IMR-90 (cell line): ENCODE data around the gene ZCCHC24. TPM values are rescaled to one million over a fixed set of nuclear protein-coding genes. Genes with fewer than 3 reads are reported as not detected.

Experiments
- ATAC-seq: fragments of 200-7000 bp; cut with Tn5 transposase; 2 replicates; pipeline ENCODE4 v1.9.1; 2020; ENCODE audit warnings: low read depth, mild to moderate bottlenecking, moderate library complexity
- BruUV-seq: library from RNA; stranded (reverse); fragments of 400-500 nt; replicated peaks from 2 replicates; lab custom pipeline; 2021; lab: Mats Ljungman, UMichigan
- CTCF ChIA-PET: fragments of 300-600 bp; formaldehyde crosslinking; extraction: SDS; loops from one replicate; lab custom pipeline; 2021; ENCODE audit warnings: antibody characterized with exemption; lab: Yijun Ruan, JAX
- POLR2A ChIA-PET: fragments of 300-600 bp; sonication (Branson Sonifier 250); formaldehyde crosslinking; loops from one replicate; lab custom pipeline; 2022; ENCODE audit warnings: antibody characterized with exemption; ENCODE audit not compliant: unreplicated experiment; lab: Charles Lee
- DNase-seq: peaks from one replicate; pipeline ENCODE4 v3.0.0; 2013
- H2AFZ ChIP-seq: replicated peaks from 2 replicates; pipeline ENCODE3; 2013; ENCODE audit warnings: low read length, mild to moderate bottlenecking; ENCODE audit not compliant: poor library complexity
- H2AK5ac ChIP-seq: 2 replicates; pipeline ENCODE4 v1.6.1; 2013; ENCODE audit warnings: low read depth, low read length, inconsistent platforms
- H2AK9ac ChIP-seq: replicated peaks from 2 replicates; pipeline ENCODE3; 2013; ENCODE audit warnings: mild to moderate bottlenecking, low read depth, low read length, moderate library complexity; ENCODE audit not compliant: poor library complexity
- H2BK120ac ChIP-seq: 2 replicates; pipeline ENCODE4 v1.6.1; 2013; ENCODE audit warnings: low read depth, low read length, inconsistent platforms
- H2BK15ac ChIP-seq: 3 replicates; pipeline ENCODE4 v1.6.1; 2013; ENCODE audit warnings: low read depth, low read length, inconsistent platforms
- H2BK20ac ChIP-seq: 2 replicates; pipeline ENCODE4 v1.6.1; 2013; ENCODE audit warnings: low read depth, mild to moderate bottlenecking, inconsistent platforms, low read length, moderate library complexity
- H2BK5ac ChIP-seq: 2 replicates; pipeline ENCODE4 v1.6.1; 2013; ENCODE audit warnings: mild to moderate bottlenecking, low read depth, low read length, inconsistent platforms; ENCODE audit not compliant: poor library complexity, severe bottlenecking
- H3K14ac ChIP-seq: replicated peaks from 2 replicates; pipeline ENCODE4 v1.6.1; 2013; ENCODE audit warnings: low read depth, low read length, inconsistent platforms
- H3K18ac ChIP-seq: 2 replicates; pipeline ENCODE4 v1.6.1; 2013; ENCODE audit warnings: low read depth, low read length, control low read depth
- H3K23ac ChIP-seq: 2 replicates; pipeline ENCODE4 v1.6.1; 2013; ENCODE audit warnings: low read depth, low read length, inconsistent platforms
- H3K27ac ChIP-seq: 2 replicates; pipeline ENCODE4 v1.5.1; 2013; ENCODE audit warnings: mild to moderate bottlenecking, control low read depth, low read length; ENCODE audit not compliant: insufficient read depth
- H3K27me3 ChIP-seq: 2 replicates; pipeline ENCODE4 v1.6.1; 2013; ENCODE audit warnings: low read length; ENCODE audit not compliant: control insufficient read depth, insufficient read depth
- H3K36me3 ChIP-seq: 2 replicates; pipeline ENCODE4 v1.6.1; 2013; ENCODE audit warnings: low read length, mixed read lengths; ENCODE audit not compliant: control insufficient read depth, insufficient read depth
- H3K4ac ChIP-seq: 2 replicates; pipeline ENCODE4 v1.6.1; 2013; ENCODE audit warnings: low read depth, low read length, inconsistent platforms
- H3K4me1 ChIP-seq: 2 replicates; pipeline ENCODE4 v1.6.1; 2013; ENCODE audit warnings: low read length, mixed read lengths; ENCODE audit not compliant: control insufficient read depth, insufficient read depth
- H3K4me2 ChIP-seq: 2 replicates; pipeline ENCODE4 v1.6.1; 2013; ENCODE audit warnings: low read depth, mild to moderate bottlenecking, control low read depth, low read length, moderate library complexity
- H3K4me3 ChIP-seq: 2 replicates; pipeline ENCODE4 v1.5.1; 2013; ENCODE audit warnings: low read depth, mild to moderate bottlenecking, control low read depth, low read length, moderate library complexity; ENCODE audit not compliant: insufficient read depth
- H3K56ac ChIP-seq: 2 replicates; pipeline ENCODE4 v1.6.1; 2013; ENCODE audit warnings: low read length, inconsistent platforms; ENCODE audit not compliant: insufficient read depth; ENCODE audit errors: extremely low read depth
- H3K79me1 ChIP-seq, 2 experiments: 2 replicates each; pipeline ENCODE4 v1.6.1; 2013; ENCODE audit warnings: low read length in 2 of 2, inconsistent platforms in 1 of 2, low read depth in 1 of 2
- H3K9ac ChIP-seq: 2 replicates; pipeline ENCODE4 v1.6.1; 2013; ENCODE audit warnings: low read depth, low read length, control low read depth
- H3K9me1 ChIP-seq: 2 replicates; pipeline ENCODE4 v1.6.1; 2013; ENCODE audit warnings: low read length, inconsistent platforms; ENCODE audit not compliant: insufficient read depth
- H3K9me3 ChIP-seq: 2 replicates; pipeline ENCODE4 v1.6.1; 2013; ENCODE audit warnings: low read length; ENCODE audit not compliant: control insufficient read depth, insufficient read depth
- H4K20me1 ChIP-seq: 2 replicates; pipeline ENCODE4 v1.6.1; 2013; ENCODE audit warnings: low read length, inconsistent platforms; ENCODE audit not compliant: insufficient read depth
- H4K5ac ChIP-seq: 2 replicates; pipeline ENCODE4 v1.6.1; 2013; ENCODE audit warnings: mild to moderate bottlenecking, low read depth, low read length, control low read depth
- H4K8ac ChIP-seq, 2 experiments: 2 replicates each; pipeline ENCODE4 v1.6.1; 2013; ENCODE audit warnings: low read depth in 2 of 2, low read length in 2 of 2, control low read depth in 1 of 2, inconsistent platforms in 1 of 2
- H4K91ac ChIP-seq: 2 replicates; pipeline ENCODE4 v1.6.1; 2013; ENCODE audit warnings: low read depth, low read length, inconsistent platforms; ENCODE audit not compliant: insufficient read depth
- BHLHE40 ChIP-seq: fragments of 150-350 bp; IDR thresholded peaks from 2 replicates; pipeline ENCODE4 v1.6.1; 2016; ENCODE audit warnings: mild to moderate bottlenecking, low read depth, low read length
- WGBS, 2 experiments: methylation state at CpG; one replicate each; pipeline versions ENCODE4 v1.1.5 to v1.1.7; 2013; ENCODE audit warnings: missing lambda C conversion rate in 2 of 2; ENCODE audit not compliant: insufficient read length in 1 of 2; ENCODE audit errors: extremely low coverage in 2 of 2; 5-methylcytosine and 5-hydroxymethylcytosine counted together
- dilution Hi-C: fragments of 300-500 bp; cut with HindIII; formaldehyde crosslinking; loops from one replicate; pipeline ENCODE4 v1.14.3; 2018; ENCODE audit warnings: low sequenced_read_pairs; ENCODE audit not compliant: unreplicated experiment
- in situ Hi-C: fragments of 300-500 bp; cut with MboI; formaldehyde crosslinking; loops from 3 replicates; pipeline ENCODE4 v1.14.3; 2019; ENCODE audit warnings: low sequenced_read_pairs, inconsistent platforms, mixed read lengths
- intact Hi-C: fragments of 100-400 bp; cut with micrococcal nuclease; formaldehyde crosslinking; loops from 2 replicates; pipeline ENCODE4 v1.10.0; 2022
- polyA plus RNA-seq, 3 experiments: library from polyadenylated mRNA; depleted of rRNA; stranded (reverse); fragments of >200 nt; gene quantifications; 2 replicates each; pipeline ENCODE4 v1.2.3, GENCODE V29; 2012; ENCODE audit warnings: low replicate concordance in 1 of 3
- total RNA-seq: library from RNA; depleted of rRNA; stranded (reverse); fragments of >200 nt; gene quantifications from 2 replicates; pipeline ENCODE4 v1.2.3, GENCODE V29; 2012

The ZCCHC24 gene
- total and polyA plus RNA-seq, 2 of the 4 experiments (the other 2 are of a cell fraction): 15.1 to 25.9 TPM

DNA sequence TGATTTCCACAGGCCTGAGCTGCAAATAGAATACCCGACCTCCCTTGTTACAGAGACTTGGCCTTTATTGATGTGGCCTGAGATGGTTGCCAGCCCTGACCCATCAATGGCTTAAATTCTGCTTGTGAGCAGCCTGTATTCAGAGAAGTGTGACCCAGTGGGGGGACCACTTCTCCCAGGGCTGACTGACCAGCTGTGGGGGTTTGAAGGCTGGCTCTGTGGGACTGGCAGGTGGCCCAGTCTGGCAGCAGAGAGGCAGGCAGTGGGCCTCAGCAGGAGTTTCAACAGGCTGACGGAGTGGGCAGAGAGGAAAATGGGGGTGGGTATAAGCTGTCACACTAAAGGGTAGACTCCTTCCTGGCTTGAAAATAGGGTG is 110.3 kb downstream of the ZCCHC24 start:
- intact Hi-C loops: no loop called here
- CTCF ChIA-PET: interaction anchor here (1.1 kb wide), 1 partner anchor 42 kb away, joined by 3 read pairs; no protein-coding TSS in a partner anchor
- H4K8ac ChIP-seq: peak overlapping the region in 1 of 2 experiments; percentile 32; a peak in 2 of 4 replicates

More for the DNA sequence above, 110.3 kb downstream of the ZCCHC24 start:
- dilution Hi-C loops: no loop called here
- no peaks in the 10 kb centered on the region for H4K20me1 ChIP-seq
- BruUV-seq: no TSS peak
- no peak overlapping the region for H3K56ac ChIP-seq
- H3K14ac ChIP-seq: peak overlapping the region; percentile 96; the same call in 1 of the 2 replicates
- no peaks in the 10 kb centered on the region for H3K9me3 ChIP-seq
- no peak overlapping the region for H3K4me2 ChIP-seq
- no peaks in the 10 kb centered on the region for H3K36me3 ChIP-seq
- H2BK20ac ChIP-seq: peak overlapping the region; percentile 96
- H4K91ac ChIP-seq: peak overlapping the region; percentile 38
- no peak overlapping the region; the same call in 1 of the 2 replicates for H4K5ac ChIP-seq
- no peaks in the 10 kb centered on the region; a peak in 1 of 4 replicates for H3K79me1 ChIP-seq
- H2BK15ac ChIP-seq: peak overlapping the region; percentile 63; the same call in 1 of the 3 replicates
- H3K23ac ChIP-seq: no peak overlapping the region; the same call in 1 of the 2 replicates
- peak overlapping the region; percentile 85 for H2AK5ac ChIP-seq
- no peak overlapping the region for H2AFZ ChIP-seq
- no peak overlapping the region for H2AK9ac ChIP-seq
- no peak for ATAC-seq
- H2BK5ac ChIP-seq: peak overlapping the region; percentile 71
- TF ChIP-seq BHLHE40: no peak
- no peak for DNase-seq
- H3K18ac ChIP-seq: peak overlapping the region; percentile 9; the same call in 1 of the 2 replicates
- H3K9me1 ChIP-seq: peaks cover 19% of the 10 kb centered on the region
- in situ Hi-C loops: no loop called here
- no peak overlapping the region for H3K9ac ChIP-seq
- H3K27me3 ChIP-seq: no peaks in the 10 kb centered on the region
- whole genome bisulfite sequencing, 2 experiments: 80% methylated on average over 1 of the region's 2 CpGs; no CpG with 5 or more reads in 1 of the 2 experiments
- peak overlapping the region; percentile 98 for H2BK120ac ChIP-seq
- POLR2A ChIA-PET: no interaction called here
- no peak overlapping the region; the same call in 1 of the 2 replicates for H3K27ac ChIP-seq
- H3K4ac ChIP-seq: peak overlapping the region; percentile 98
- H3K4me3 ChIP-seq: no peak overlapping the region
- H3K4me1 ChIP-seq: peaks cover 9% of the 10 kb centered on the region; the same call in 1 of the 2 replicates
